Measurements from ENCODE around the gene SH2D3C. TPM values are rescaled to one million over a fixed set of nuclear protein-coding genes. Genes with fewer than 3 reads are reported as not detected.

SH2D3C gene
- total and polyA plus RNA-seq, 2 donors, result 18.2 to 25.1 TPM

- H3K27me3 ChIP-seq (ENCODE audit: control insufficient read depth in 2 of 2, insufficient read depth in 1 of 2, low read length in 1 of 2), result peaks cover 0 to 24% of the 10 kb centered on the region in 2 donors
- H3K9me3 ChIP-seq (ENCODE audit: control insufficient read depth in 2 of 2, insufficient read depth in 1 of 2, low read length in 1 of 2), result peaks cover 0 to 3% of the 10 kb centered on the region in 2 donors
- no peak for DNase-seq (ENCODE audit: low read depth in 6 of 9, low spot score in 9 of 9)
- H3K27ac ChIP-seq (ENCODE audit: low read depth in 1 of 2, low read length in 1 of 2), result no peak overlapping the region
- 97% methylated on average over 13 of the region's 13 CpGs for WGBS
- no peak overlapping the region for H3K4me3 ChIP-seq (ENCODE audit: low read length in 2 of 2)
- H3K36me3 ChIP-seq (ENCODE audit: control insufficient read depth in 2 of 2, insufficient read depth in 2 of 2, low read length in 1 of 2), result no peaks in the 10 kb centered on the region
- H3K4me1 ChIP-seq (ENCODE audit: control insufficient read depth in 2 of 2, insufficient read depth in 2 of 2, low read length in 2 of 2), result peaks cover 0 to 10% of the 10 kb centered on the region in 2 donors
Observed at GRCh38 chr9:127723013-127723412, 55.5 kb downstream of the SH2D3C start.

- Histone ChIP-seq H3K27ac (ENCODE audit: low read depth in 1 of 2, low read length in 1 of 2) (no peak overlapping the region), H3K36me3 (ENCODE audit: control insufficient read depth in 2 of 2, insufficient read depth in 2 of 2, low read length in 1 of 2) (no peaks in the 10 kb centered on the region), H3K4me1 (ENCODE audit: control insufficient read depth in 2 of 2, insufficient read depth in 2 of 2, low read length in 2 of 2) (peaks cover 0 to 10% of the 10 kb centered on the region in 2 donors), H3K9me3 (ENCODE audit: control insufficient read depth in 2 of 2, insufficient read depth in 1 of 2, low read length in 1 of 2) (peaks cover 0 to 3% of the 10 kb centered on the region in 2 donors), H3K4me3 (ENCODE audit: low read length in 2 of 2) (no peak overlapping the region), H3K27me3 (ENCODE audit: control insufficient read depth in 2 of 2, insufficient read depth in 1 of 2, low read length in 1 of 2) (peaks cover 0 to 24% of the 10 kb centered on the region in 2 donors)
- no peak for DNase-seq (ENCODE audit: low read depth in 6 of 9, low spot score in 9 of 9)
- WGBS, result 91% methylated on average over 12 of the region's 12 CpGs
Observed at GRCh38 chr9:127722055-127722745, 56.3 kb downstream of the SH2D3C start.

GRCh38 chr9:127721391-127721821, 57.1 kb downstream of the SH2D3C start:
- H3K27ac ChIP-seq (ENCODE audit: low read depth in 1 of 2, low read length in 1 of 2), result no peak overlapping the region
- peaks cover 0 to 3% of the 10 kb centered on the region in 2 donors for H3K9me3 ChIP-seq (ENCODE audit: control insufficient read depth in 2 of 2, insufficient read depth in 1 of 2, low read length in 1 of 2)
- no peaks in the 10 kb centered on the region for H3K36me3 ChIP-seq (ENCODE audit: control insufficient read depth in 2 of 2, insufficient read depth in 2 of 2, low read length in 1 of 2)
- DNase-seq (ENCODE audit: low read depth in 6 of 9, low spot score in 9 of 9), result no peak
- H3K4me3 ChIP-seq (ENCODE audit: low read length in 2 of 2), result no peak overlapping the region
- peaks cover 0 to 10% of the 10 kb centered on the region in 2 donors for H3K4me1 ChIP-seq (ENCODE audit: control insufficient read depth in 2 of 2, insufficient read depth in 2 of 2, low read length in 2 of 2)
- H3K27me3 ChIP-seq (ENCODE audit: control insufficient read depth in 2 of 2, insufficient read depth in 1 of 2, low read length in 1 of 2), result peaks cover 0 to 24% of the 10 kb centered on the region in 2 donors
- 82% methylated on average over 11 of the region's 11 CpGs for WGBS

GRCh38 chr9:127720865-127721227, 57.6 kb downstream of the SH2D3C start:
- Histone ChIP-seq H3K4me3 (ENCODE audit: low read length in 2 of 2) (no peak overlapping the region), H3K4me1 (ENCODE audit: control insufficient read depth in 2 of 2, insufficient read depth in 2 of 2, low read length in 2 of 2) (peaks cover 5 to 15% of the 10 kb centered on the region in 2 donors), H3K27me3 (ENCODE audit: control insufficient read depth in 2 of 2, insufficient read depth in 1 of 2, low read length in 1 of 2) (peaks cover 0 to 24% of the 10 kb centered on the region in 2 donors)

GRCh38 chr9:127720031-127720864, 58.2 kb downstream of the SH2D3C start:
- no peak overlapping the region for H3K4me3 ChIP-seq (ENCODE audit: low read length in 2 of 2)
- 90% methylated on average over 12 of the region's 12 CpGs for WGBS

More at GRCh38 chr9:127720865-127721227, 57.6 kb downstream of the SH2D3C start:
- H3K9me3 ChIP-seq (ENCODE audit: control insufficient read depth in 2 of 2, insufficient read depth in 1 of 2, low read length in 1 of 2), result peaks cover 0 to 5% of the 10 kb centered on the region in 2 donors
- DNase-seq (ENCODE audit: low read depth in 6 of 9, low spot score in 9 of 9), result no peak
- H3K36me3 ChIP-seq (ENCODE audit: control insufficient read depth in 2 of 2, insufficient read depth in 2 of 2, low read length in 1 of 2), result no peaks in the 10 kb centered on the region
- no peak overlapping the region for H3K27ac ChIP-seq (ENCODE audit: low read depth in 1 of 2, low read length in 1 of 2)

GRCh38 chr9:127717766-127718165, 60.7 kb downstream of the SH2D3C start:
- no peak for DNase-seq (ENCODE audit: low read depth in 6 of 9, low spot score in 9 of 9)
- Histone ChIP-seq H3K27ac (ENCODE audit: low read depth in 1 of 2, low read length in 1 of 2) (no peak overlapping the region), H3K9me3 (ENCODE audit: control insufficient read depth in 2 of 2, insufficient read depth in 1 of 2, low read length in 1 of 2) (peaks cover 0 to 13% of the 10 kb centered on the region in 2 donors), H3K4me3 (ENCODE audit: low read length in 2 of 2) (no peak overlapping the region), H3K36me3 (ENCODE audit: control insufficient read depth in 2 of 2, insufficient read depth in 2 of 2, low read length in 1 of 2) (no peaks in the 10 kb centered on the region), H3K27me3 (ENCODE audit: control insufficient read depth in 2 of 2, insufficient read depth in 1 of 2, low read length in 1 of 2) (peaks cover 0 to 20% of the 10 kb centered on the region in 2 donors), H3K4me1 (ENCODE audit: control insufficient read depth in 2 of 2, insufficient read depth in 2 of 2, low read length in 2 of 2) (peaks cover 5 to 17% of the 10 kb centered on the region in 2 donors)
- 96% methylated on average over 5 of the region's 5 CpGs for WGBS

More at GRCh38 chr9:127720031-127720864, 58.2 kb downstream of the SH2D3C start:
- Histone ChIP-seq H3K27me3 (ENCODE audit: control insufficient read depth in 2 of 2, insufficient read depth in 1 of 2, low read length in 1 of 2) (peaks cover 0 to 24% of the 10 kb centered on the region in 2 donors), H3K36me3 (ENCODE audit: control insufficient read depth in 2 of 2, insufficient read depth in 2 of 2, low read length in 1 of 2) (no peaks in the 10 kb centered on the region), H3K9me3 (ENCODE audit: control insufficient read depth in 2 of 2, insufficient read depth in 1 of 2, low read length in 1 of 2) (peaks cover 0 to 11% of the 10 kb centered on the region in 2 donors), H3K4me1 (ENCODE audit: control insufficient read depth in 2 of 2, insufficient read depth in 2 of 2, low read length in 2 of 2) (peaks cover 5 to 16% of the 10 kb centered on the region in 2 donors), H3K27ac (ENCODE audit: low read depth in 1 of 2, low read length in 1 of 2) (no peak overlapping the region)
- no peak for DNase-seq (ENCODE audit: low read depth in 6 of 9, low spot score in 9 of 9)

GRCh38 chr9:127716412-127716811, 62.1 kb downstream of the SH2D3C start:
- H3K9me3 ChIP-seq (ENCODE audit: control insufficient read depth in 2 of 2, insufficient read depth in 1 of 2, low read length in 1 of 2), result peaks cover 0 to 13% of the 10 kb centered on the region in 2 donors
- H3K27ac ChIP-seq (ENCODE audit: low read depth in 1 of 2, low read length in 1 of 2), result no peak overlapping the region
- H3K27me3 ChIP-seq (ENCODE audit: control insufficient read depth in 2 of 2, insufficient read depth in 1 of 2, low read length in 1 of 2), result peaks cover 0 to 16% of the 10 kb centered on the region in 2 donors
- DNase-seq (ENCODE audit: low read depth in 6 of 9, low spot score in 9 of 9), result no peak
- H3K4me3 ChIP-seq (ENCODE audit: low read length in 2 of 2), result no peak overlapping the region
- WGBS, result 96% methylated on average over 9 of the region's 9 CpGs
- H3K36me3 ChIP-seq (ENCODE audit: control insufficient read depth in 2 of 2, insufficient read depth in 2 of 2, low read length in 1 of 2), result no peaks in the 10 kb centered on the region
- H3K4me1 ChIP-seq (ENCODE audit: control insufficient read depth in 2 of 2, insufficient read depth in 2 of 2, low read length in 2 of 2), result peaks cover 10 to 27% of the 10 kb centered on the region in 2 donors

- peak within 1 kb of the TSS; percentile 69 to 94 for H3K4me3 ChIP-seq (ENCODE audit: low read length in 2 of 2)
- H3K9me3 ChIP-seq (ENCODE audit: control insufficient read depth in 2 of 2, insufficient read depth in 1 of 2, low read length in 1 of 2), result peaks cover 0 to 13% of the 10 kb centered on the region in 2 donors
- H3K27me3 ChIP-seq (ENCODE audit: control insufficient read depth in 2 of 2, insufficient read depth in 1 of 2, low read length in 1 of 2), result peaks cover 0 to 12% of the 10 kb centered on the region in 2 donors
- DNase-seq (ENCODE audit: low read depth in 6 of 9, low spot score in 9 of 9), result peak; percentile 86 to 97 (median 94)
- peak within 1 kb of the TSS; percentile 67 to 68 for H3K27ac ChIP-seq (ENCODE audit: low read depth in 1 of 2, low read length in 1 of 2)
- H3K4me1 ChIP-seq (ENCODE audit: control insufficient read depth in 2 of 2, insufficient read depth in 2 of 2, low read length in 2 of 2), result peaks cover 15 to 34% of the 10 kb centered on the region in 2 donors
- 9% methylated on average over 65 of the region's 65 CpGs for WGBS
- H3K36me3 ChIP-seq (ENCODE audit: control insufficient read depth in 2 of 2, insufficient read depth in 2 of 2, low read length in 1 of 2), result no peaks in the 10 kb centered on the region
Observed at GRCh38 chr9:127715470-127716337, 62.8 kb downstream of the SH2D3C start, which contains the start of the genes PTRH1 and TTC16. Gene PTRH1 (minus strand): TSS chr9:127715663. CDS start chr9:127715639, 24 bp downstream. Gene TTC16 (plus strand): TSS chr9:127716079. CDS start chr9:127716146, 67 bp downstream.

All from thymus (tissue), 11 donors.